Measurements from ENCODE around the gene IGF2BP2. TPM values are rescaled to one million over a fixed set of nuclear protein-coding genes. Genes with fewer than 3 reads are reported as not detected.
"Not testable (repeated sequence)": the region's sequence is repeated elsewhere in the genome, so short reads cannot be mapped to it uniquely, and the experiment has no call there.

The IGF2BP2 gene
- total RNA-seq, 1 experiment from 2014 or later = 97.8 TPM

GRCh38 chr3:185786956-185787877 lies 37.6 kb downstream of the IGF2BP2 start:
- Histone ChIP-seq H3K4me3 (ENCODE audit: low read depth in 2 of 2, low read length in 2 of 2) (no peak overlapping the region), H3K36me3 (ENCODE audit: control insufficient read depth, insufficient read depth, low read length) (no peaks in the 10 kb centered on the region), H3K27me3 (ENCODE audit: control insufficient read depth, insufficient read depth, low read length) (no peaks in the 10 kb centered on the region), H3K9me3 (ENCODE audit: control insufficient read depth, insufficient read depth, low read depth, low read length) (no peaks in the 10 kb centered on the region), H3K27ac (ENCODE audit: low read length) (no peak overlapping the region), H3K4me1 (ENCODE audit: control insufficient read depth, insufficient read depth, low read length) (peaks cover 21% of the 10 kb centered on the region)
- intact Hi-C loops (cut with micrococcal nuclease; ENCODE audit: unreplicated experiment) = no loop called here
- DNase-seq (ENCODE audit: low read depth, low spot score) (no peak), ATAC-seq (no peak)
- in situ Hi-C loops (cut with HindIII; ENCODE audit: low pct_unique_long_range_greater_than_20kb, low sequenced_read_pairs) = no loop called here
- BruUV-seq (replicated peaks) = no TSS peak
- TF ChIP-seq TCF7L2 (IDR thresholded peaks at IDR 0.05; ENCODE audit: low read depth, low read length) = no peak
- no peak for TF ChIP-seq CTCF (IDR thresholded peaks at IDR 0.05)
- no peak for TF ChIP-seq SIN3A (IDR thresholded peaks at IDR 0.05; ENCODE audit: borderline replicate concordance, insufficient read depth, low read depth, low read length)
- TF ChIP-seq POLR2AphosphoS5 (IDR thresholded peaks at IDR 0.05; ENCODE audit: low read depth, low read length) = no peak
- no peak for TF ChIP-seq REST (IDR thresholded peaks at IDR 0.05; ENCODE audit: insufficient read depth in 1 of 2, low read depth in 2 of 2, low read length in 1 of 2)
- POLR2A ChIA-PET = no interaction called here
- CTCF ChIA-PET = no interaction called here

GRCh38 chr3:185786258-185786657 lies 38.6 kb downstream of the IGF2BP2 start:
- H3K9me3 ChIP-seq (ENCODE audit: control insufficient read depth, insufficient read depth, low read depth, low read length); BruUV-seq (replicated peaks); H3K27me3 ChIP-seq (ENCODE audit: control insufficient read depth, insufficient read depth, low read length); H3K36me3 ChIP-seq (ENCODE audit: control insufficient read depth, insufficient read depth, low read length); H3K4me3 ChIP-seq (ENCODE audit: low read depth in 2 of 2, low read length in 2 of 2); ATAC-seq; in situ Hi-C loops (cut with HindIII; ENCODE audit: low pct_unique_long_range_greater_than_20kb, low sequenced_read_pairs); DNase-seq (ENCODE audit: low read depth, low spot score); POLR2A ChIA-PET; H3K27ac ChIP-seq (ENCODE audit: low read length); CTCF ChIA-PET; intact Hi-C loops (cut with micrococcal nuclease; ENCODE audit: unreplicated experiment): not testable (repeated sequence)
- peaks cover 21% of the 10 kb centered on the region for H3K4me1 ChIP-seq (ENCODE audit: control insufficient read depth, insufficient read depth, low read length)

GRCh38 chr3:185784317-185784716 lies 40.5 kb downstream of the IGF2BP2 start:
- CTCF ChIA-PET = no interaction called here
- DNase-seq (ENCODE audit: low read depth, low spot score) (no peak), ATAC-seq (no peak)
- Histone ChIP-seq H3K4me3 (ENCODE audit: low read depth in 2 of 2, low read length in 2 of 2) (no peak overlapping the region), H3K27ac (ENCODE audit: low read length) (no peak overlapping the region), H3K4me1 (ENCODE audit: control insufficient read depth, insufficient read depth, low read length) (peaks cover 28% of the 10 kb centered on the region), H3K36me3 (ENCODE audit: control insufficient read depth, insufficient read depth, low read length) (no peaks in the 10 kb centered on the region), H3K9me3 (ENCODE audit: control insufficient read depth, insufficient read depth, low read depth, low read length) (no peaks in the 10 kb centered on the region), H3K27me3 (ENCODE audit: control insufficient read depth, insufficient read depth, low read length) (no peaks in the 10 kb centered on the region)
- no TSS peak for BruUV-seq (replicated peaks)
- intact Hi-C loops (cut with micrococcal nuclease; ENCODE audit: unreplicated experiment) (no loop called here), in situ Hi-C loops (cut with HindIII; ENCODE audit: low pct_unique_long_range_greater_than_20kb, low sequenced_read_pairs) (no loop called here)
- TF ChIP-seq SIN3A (IDR thresholded peaks at IDR 0.05; ENCODE audit: borderline replicate concordance, insufficient read depth, low read depth, low read length) = no peak
- no peak for TF ChIP-seq REST (IDR thresholded peaks at IDR 0.05; ENCODE audit: insufficient read depth in 1 of 2, low read depth in 2 of 2, low read length in 1 of 2)
- TF ChIP-seq POLR2AphosphoS5 (IDR thresholded peaks at IDR 0.05; ENCODE audit: low read depth, low read length) = no peak
- TF ChIP-seq CTCF (IDR thresholded peaks at IDR 0.05) = no peak
- no peak for TF ChIP-seq TCF7L2 (IDR thresholded peaks at IDR 0.05; ENCODE audit: low read depth, low read length)
- POLR2A ChIA-PET = no interaction called here
